H9 (cell line): ENCODE measurements around the gene ARHGAP26. TPM values are rescaled to one million over a fixed set of nuclear protein-coding genes. Genes with fewer than 3 reads are reported as not detected.

Source experiments
- DNase-seq: peaks from one replicate; pipeline ENCODE4 v3.0.0-alpha.2; 2017
- H2AFZ ChIP-seq: one replicate; pipeline ENCODE4 v1.6.1; 2013; ENCODE audit warnings: mild to moderate bottlenecking, low read length, control low read depth, moderate library complexity
- H2AK5ac ChIP-seq: 2 replicates; pipeline ENCODE4 v1.6.1; 2013; ENCODE audit warnings: low read length, control low read depth, mixed read lengths; ENCODE audit not compliant: insufficient read length
- H2BK120ac ChIP-seq: one replicate; pipeline ENCODE4 v1.6.1; 2013; ENCODE audit warnings: low read depth, mild to moderate bottlenecking, low read length, control low read depth, inconsistent platforms; ENCODE audit not compliant: poor library complexity, severe bottlenecking
- H2BK12ac ChIP-seq: 2 replicates; pipeline ENCODE4 v1.6.1; 2013; ENCODE audit warnings: low read length, control low read depth, mixed read lengths, low read depth; ENCODE audit not compliant: insufficient read length
- H2BK15ac ChIP-seq: 2 replicates; pipeline ENCODE4 v1.6.1; 2013; ENCODE audit warnings: low read depth, low read length, control low read depth
- H2BK20ac ChIP-seq: one replicate; pipeline ENCODE4 v1.6.1; 2013; ENCODE audit warnings: low read depth, mild to moderate bottlenecking, low read length, control low read depth, inconsistent platforms; ENCODE audit not compliant: poor library complexity, severe bottlenecking
- H2BK5ac ChIP-seq: 2 replicates; pipeline ENCODE4 v1.6.1; 2013; ENCODE audit warnings: low read length, control low read depth, mixed read lengths; ENCODE audit not compliant: insufficient read length
- H3K14ac ChIP-seq: 2 replicates; pipeline ENCODE4 v1.6.1; 2013; ENCODE audit warnings: low read length, control low read depth; ENCODE audit not compliant: insufficient read depth
- H3K18ac ChIP-seq: 2 replicates; pipeline ENCODE4 v1.6.1; 2013; ENCODE audit warnings: low read depth, mild to moderate bottlenecking, mixed read lengths, low read length, control low read depth; ENCODE audit not compliant: insufficient read length
- H3K23ac ChIP-seq: 2 replicates; pipeline ENCODE4 v1.6.1; 2013; ENCODE audit warnings: low read length, control low read depth, mixed read lengths, low read depth; ENCODE audit not compliant: insufficient read length
- H3K23me2 ChIP-seq: 2 replicates; pipeline ENCODE4 v1.6.1; 2013; ENCODE audit warnings: low read depth, mild to moderate bottlenecking, mixed read lengths, low read length, control low read depth; ENCODE audit not compliant: insufficient read length, poor library complexity, severe bottlenecking
- H3K27ac ChIP-seq: 2 replicates; pipeline ENCODE4 v1.5.1; 2013; ENCODE audit warnings: low read length, control low read depth, mixed read lengths, low read depth; ENCODE audit not compliant: insufficient read length
- H3K27me3 ChIP-seq: 2 replicates; pipeline ENCODE4 v1.6.1; 2013; ENCODE audit warnings: low read length, control low read depth, inconsistent platforms; ENCODE audit not compliant: insufficient read depth
- H3K4ac ChIP-seq: 2 replicates; pipeline ENCODE4 v1.6.1; 2013; ENCODE audit warnings: low read depth, mild to moderate bottlenecking, control low read depth, inconsistent platforms, low read length, moderate library complexity
- H3K4me1 ChIP-seq: 2 replicates; pipeline ENCODE4 v1.6.1; 2013; ENCODE audit warnings: low read length, control low read depth, inconsistent platforms; ENCODE audit not compliant: insufficient read depth
- H3K4me2 ChIP-seq: 2 replicates; pipeline ENCODE4 v1.6.1; 2013; ENCODE audit warnings: low read length, control low read depth, mixed read lengths; ENCODE audit not compliant: insufficient read length, insufficient read depth
- H3K56ac ChIP-seq: 2 replicates; pipeline ENCODE4 v1.6.1; 2013; ENCODE audit warnings: low read depth, mild to moderate bottlenecking, mixed read lengths, low read length, control low read depth; ENCODE audit not compliant: insufficient read length
- H3K79me1 ChIP-seq: 2 replicates; pipeline ENCODE4 v1.6.1; 2013; ENCODE audit warnings: low read depth, mild to moderate bottlenecking, moderate library complexity, low read length, control low read depth, inconsistent platforms; ENCODE audit not compliant: insufficient read depth, poor library complexity, severe bottlenecking
- H3K79me2 ChIP-seq: 2 replicates; pipeline ENCODE4 v1.6.1; 2013; ENCODE audit warnings: low read length, control low read depth, inconsistent platforms; ENCODE audit not compliant: insufficient read depth
- H3K9ac ChIP-seq: 2 replicates; pipeline ENCODE4 v1.6.1; 2013; ENCODE audit warnings: low read length, control low read depth, mixed read lengths; ENCODE audit not compliant: insufficient read length; ENCODE audit errors: extremely low read depth
- H3K9me3 ChIP-seq: one replicate; pipeline ENCODE4 v1.6.1; 2013; ENCODE audit warnings: low read depth, low read length, inconsistent platforms; ENCODE audit not compliant: control insufficient read depth
- H3T11ph ChIP-seq: one replicate; pipeline ENCODE4 v1.6.1; 2013; ENCODE audit warnings: mild to moderate bottlenecking, low read length, control low read depth, inconsistent platforms
- H4K20me1 ChIP-seq: one replicate; pipeline ENCODE4 v1.6.1; 2013; ENCODE audit not compliant: control insufficient read depth, insufficient read length, insufficient read depth
- H4K5ac ChIP-seq: 2 replicates; pipeline ENCODE4 v1.6.1; 2013; ENCODE audit warnings: low read depth, mild to moderate bottlenecking, mixed read lengths, low read length, control low read depth; ENCODE audit not compliant: insufficient read length
- H4K8ac ChIP-seq: replicated peaks from 2 replicates; pipeline ENCODE4 v1.6.1; 2013; ENCODE audit warnings: low read length, control low read depth, mixed read lengths, low read depth; ENCODE audit not compliant: insufficient read length
- H4K91ac ChIP-seq: 2 replicates; pipeline ENCODE4 v1.6.1; 2013; ENCODE audit warnings: low read depth, mild to moderate bottlenecking, moderate library complexity, mixed read lengths, low read length, control low read depth; ENCODE audit not compliant: insufficient read length
- H3K27ac Mint-ChIP-seq, 3 experiments: 2 replicates in 2 of 3; 3 replicates in 1 of 3; pipeline ENCODE4 v1.8.0; 2020 to 2021; ENCODE audit warnings: mixed read lengths in 3 of 3, mild to moderate bottlenecking in 1 of 3, moderate library complexity in 1 of 3
- H3K27me3 Mint-ChIP-seq: 2 replicates; pipeline ENCODE4 v1.8.0; 2021; ENCODE audit warnings: low read depth, mild to moderate bottlenecking, moderate library complexity, mixed read lengths
- H3K36me3 Mint-ChIP-seq, 3 experiments: 2 replicates in 2 of 3; 3 replicates in 1 of 3; pipeline ENCODE4 v1.8.0; 2020 to 2021; ENCODE audit warnings: low read depth in 3 of 3, mixed read lengths in 3 of 3; ENCODE audit not compliant: insufficient read depth in 1 of 3
- H3K4me1 Mint-ChIP-seq, 2 experiments: 2 replicates each; pipeline ENCODE4 v1.8.0; 2020; ENCODE audit warnings: mixed read lengths in 2 of 2
- H3K4me3 Mint-ChIP-seq, 2 experiments: 2 replicates in 1 of 2; 3 replicates in 1 of 2; pipeline ENCODE4 v1.8.0; 2020 to 2021; ENCODE audit warnings: mild to moderate bottlenecking in 2 of 2, mixed read lengths in 2 of 2, moderate library complexity in 1 of 2
- H3K9me3 Mint-ChIP-seq, 2 experiments: 2 replicates in 1 of 2; 3 replicates in 1 of 2; pipeline ENCODE4 v1.8.0; 2020; ENCODE audit warnings: mild to moderate bottlenecking in 2 of 2, mixed read lengths in 2 of 2, moderate library complexity in 1 of 2
- WGBS: extraction: QIAGEN DNeasy Blood & Tissue Kit; methylation state at CpG from one replicate; pipeline ENCODE4 v1.1.7; 2013; ENCODE audit warnings: missing lambda C conversion rate, low lambda C conversion rate, mixed read lengths; ENCODE audit not compliant: insufficient read length; ENCODE audit errors: extremely low coverage; 5-methylcytosine and 5-hydroxymethylcytosine counted together
- total RNA-seq: library from RNA; stranded (reverse); gene quantifications from 2 replicates; pipeline ENCODE4 v1.2.1, GENCODE V29; 2021
- TF ChIP-seq, protein P1 (sequence below): fragments of 200-600 bp; sonication (generic); conservative IDR thresholded peaks from 3 replicates; pipeline ENCODE4 v1.8.0; 2021; ENCODE audit warnings: antibody characterized with exemption, mild to moderate bottlenecking

Gene ARHGAP26
- total RNA-seq, 1 experiment from 2014 or later = 13.8 TPM

DNA sequence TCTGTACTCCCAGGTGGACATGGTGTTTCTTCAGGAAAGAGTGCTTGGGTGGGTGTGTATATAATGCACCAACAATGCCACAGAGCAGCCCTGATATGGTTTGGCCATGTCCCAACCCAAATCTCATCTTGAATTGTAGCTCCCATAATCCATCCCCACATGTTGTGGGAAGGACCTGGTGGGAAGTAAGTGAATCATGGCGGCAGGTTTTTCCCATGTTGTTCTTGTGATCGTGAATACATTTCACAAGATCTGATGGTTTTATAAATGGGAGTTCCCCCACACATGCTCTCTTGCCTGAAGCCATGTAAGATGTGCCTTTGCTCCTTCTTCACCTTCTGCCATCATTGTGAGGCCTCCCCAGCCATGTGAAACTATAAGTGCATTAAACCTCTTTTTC, 474.8 kb downstream of the ARHGAP26 start:
- H3K79me1 ChIP-seq = no peaks in the 10 kb centered on the region
- H4K91ac ChIP-seq = no peak overlapping the region
- no peak overlapping the region for H3K4ac ChIP-seq
- TF ChIP-seq, protein P1, sequence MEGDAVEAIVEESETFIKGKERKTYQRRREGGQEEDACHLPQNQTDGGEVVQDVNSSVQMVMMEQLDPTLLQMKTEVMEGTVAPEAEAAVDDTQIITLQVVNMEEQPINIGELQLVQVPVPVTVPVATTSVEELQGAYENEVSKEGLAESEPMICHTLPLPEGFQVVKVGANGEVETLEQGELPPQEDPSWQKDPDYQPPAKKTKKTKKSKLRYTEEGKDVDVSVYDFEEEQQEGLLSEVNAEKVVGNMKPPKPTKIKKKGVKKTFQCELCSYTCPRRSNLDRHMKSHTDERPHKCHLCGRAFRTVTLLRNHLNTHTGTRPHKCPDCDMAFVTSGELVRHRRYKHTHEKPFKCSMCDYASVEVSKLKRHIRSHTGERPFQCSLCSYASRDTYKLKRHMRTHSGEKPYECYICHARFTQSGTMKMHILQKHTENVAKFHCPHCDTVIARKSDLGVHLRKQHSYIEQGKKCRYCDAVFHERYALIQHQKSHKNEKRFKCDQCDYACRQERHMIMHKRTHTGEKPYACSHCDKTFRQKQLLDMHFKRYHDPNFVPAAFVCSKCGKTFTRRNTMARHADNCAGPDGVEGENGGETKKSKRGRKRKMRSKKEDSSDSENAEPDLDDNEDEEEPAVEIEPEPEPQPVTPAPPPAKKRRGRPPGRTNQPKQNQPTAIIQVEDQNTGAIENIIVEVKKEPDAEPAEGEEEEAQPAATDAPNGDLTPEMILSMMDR = no peak
- no CpG with 5 or more reads among the region's 2 CpGs for WGBS
- H2AFZ ChIP-seq = no peak overlapping the region
- H3K18ac ChIP-seq = no peak overlapping the region
- H3T11ph ChIP-seq = no peak overlapping the region
- H4K8ac ChIP-seq = no peak overlapping the region
- Mint-ChIP-seq H3K27ac (no peak overlapping the region), H3K4me1 (peaks cover 3 to 8% of the 10 kb centered on the region in 2 experiments; a peak in 3 of 4 replicates), H3K9me3 (peaks cover 0 to 10% of the 10 kb centered on the region in 2 experiments; a peak in 3 of 5 replicates), H3K27me3 (no peaks in the 10 kb centered on the region; the same call in 1 of the 2 replicates), H3K4me3 (no peak overlapping the region), H3K36me3 (peaks cover 0 to 4% (median 0%) of the 10 kb centered on the region in 3 experiments; a peak in 1 of 7 replicates)
- no peak overlapping the region for H2BK12ac ChIP-seq
- H3K79me2 ChIP-seq = no peaks in the 10 kb centered on the region
- no peaks in the 10 kb centered on the region for H3K9me3 ChIP-seq
- no peak overlapping the region for H4K5ac ChIP-seq
- no peak overlapping the region for H3K27ac ChIP-seq
- DNase-seq = no peak
- no peak overlapping the region for H2BK15ac ChIP-seq
- no peak overlapping the region for H2BK20ac ChIP-seq
- H3K27me3 ChIP-seq = no peaks in the 10 kb centered on the region
- H4K20me1 ChIP-seq = no peaks in the 10 kb centered on the region
- no peak overlapping the region for H2AK5ac ChIP-seq
- no peak overlapping the region for H2BK5ac ChIP-seq
- H3K14ac ChIP-seq = no peak overlapping the region
- H3K4me2 ChIP-seq = no peak overlapping the region
- H3K56ac ChIP-seq = no peak overlapping the region
- H3K23ac ChIP-seq = no peak overlapping the region
- no peak overlapping the region for H3K9ac ChIP-seq
- H3K4me1 ChIP-seq = no peaks in the 10 kb centered on the region; the same call in 1 of the 2 replicates
- no peaks in the 10 kb centered on the region for H3K23me2 ChIP-seq
- H2BK120ac ChIP-seq = no peak overlapping the region
